Hypothalamus (tissue), 51 donors: ENCODE results near the gene CCDC167.
A peak's percentile ranks its signal among the peaks of the same experiment; 100 is the strongest.

Experiments used
- DNase-seq, 51 donors: peaks; one replicate each; lab custom pipeline; 2025; lab: John Stamatoyannopoulos, UW

Gene CCDC167

GRCh38 chr6:37499433-37500293 is at the start of gene CCDC167:
TSS of gene CCDC167 (minus strand) at chr6:37499893. CDS start at chr6:37499863, 30 bp downstream.
- DNase-seq = peak; percentile 65 to 96 (median 89)

DNA sequence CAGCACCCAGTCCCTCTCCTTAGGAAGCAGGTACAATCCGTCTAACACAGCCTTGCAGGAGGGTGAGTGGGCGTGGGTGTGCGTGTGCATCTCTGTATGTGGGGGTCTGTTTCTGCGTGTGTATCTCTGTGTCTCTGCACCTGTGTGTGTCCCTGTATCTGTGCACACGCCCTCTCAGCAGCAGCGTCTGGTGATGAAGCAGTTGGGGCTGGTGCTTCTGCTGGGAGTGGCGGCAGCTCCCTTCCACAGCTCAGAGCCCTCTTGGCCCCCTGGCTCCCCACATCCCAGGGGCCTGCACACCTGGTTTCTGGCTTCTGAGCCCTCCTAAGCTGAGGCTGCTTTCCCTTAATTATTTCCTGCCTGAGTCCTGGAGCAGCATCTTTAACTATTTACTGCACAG is 49.5 kb upstream of the CCDC167 start:
- no peak for DNase-seq

DNA sequence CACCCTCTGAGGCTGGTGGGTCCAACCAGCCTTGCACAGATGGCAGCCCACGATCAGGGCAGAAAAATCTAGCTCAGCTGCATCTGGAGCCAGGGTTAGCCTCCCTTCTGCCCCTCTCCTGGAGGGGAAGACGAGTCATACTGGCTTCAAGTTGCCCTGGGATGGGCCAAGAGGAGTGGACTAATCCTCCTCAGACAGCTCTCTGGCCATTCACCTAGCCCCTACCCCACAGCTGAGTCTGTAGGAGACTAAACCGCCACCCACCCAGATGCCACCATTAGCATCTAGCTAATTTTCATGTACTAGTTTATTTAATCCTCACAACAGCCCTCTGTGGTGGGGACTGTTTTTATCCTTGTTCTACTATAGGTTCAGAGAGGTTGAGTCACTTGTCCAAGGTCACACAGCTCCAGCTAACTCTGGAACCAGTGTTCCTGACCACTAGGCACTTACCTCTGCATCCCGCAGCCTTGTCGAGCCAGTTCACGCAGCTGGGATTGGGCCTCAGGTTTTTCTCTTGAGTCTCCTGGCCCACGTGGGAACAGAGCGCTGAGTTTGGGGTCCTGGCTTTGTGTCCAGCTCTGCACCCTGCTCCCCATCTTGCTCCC is 48.5 kb upstream of the CCDC167 start:
- DNase-seq = no peak

- DNase-seq = peak in 8 of 51 donors; percentile 6 to 27 (median 10)
These were observed 47.9 kb upstream of the CCDC167 start for GRCh38 chr6:37547564-37548061.

GRCh38 chr6:37546141-37546871 is 46.6 kb upstream of the CCDC167 start:
- DNase-seq = no peak

- no peak for DNase-seq
These were observed 44.8 kb upstream of the CCDC167 start for GRCh38 chr6:37544530-37544929.

DNA sequence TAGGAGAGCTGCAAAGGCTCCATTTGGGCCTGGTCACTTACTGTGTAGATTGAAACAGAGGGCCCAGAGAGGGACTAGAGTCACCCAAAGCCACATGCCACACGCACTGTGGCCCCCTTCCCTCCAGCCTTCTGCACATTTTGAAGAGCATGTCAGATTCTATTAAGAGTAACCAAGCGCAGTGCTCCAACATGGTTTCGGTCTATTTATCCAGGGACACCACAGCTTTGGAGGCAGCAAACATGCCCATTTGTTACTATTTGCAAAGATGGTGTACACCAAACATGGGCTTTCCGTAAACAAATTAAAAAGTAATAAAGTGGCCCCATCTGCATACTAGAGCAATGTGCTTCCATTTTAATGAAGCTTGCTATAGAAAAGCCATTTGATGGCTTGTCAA is 43.7 kb upstream of the CCDC167 start:
- DNase-seq = no peak

DNA sequence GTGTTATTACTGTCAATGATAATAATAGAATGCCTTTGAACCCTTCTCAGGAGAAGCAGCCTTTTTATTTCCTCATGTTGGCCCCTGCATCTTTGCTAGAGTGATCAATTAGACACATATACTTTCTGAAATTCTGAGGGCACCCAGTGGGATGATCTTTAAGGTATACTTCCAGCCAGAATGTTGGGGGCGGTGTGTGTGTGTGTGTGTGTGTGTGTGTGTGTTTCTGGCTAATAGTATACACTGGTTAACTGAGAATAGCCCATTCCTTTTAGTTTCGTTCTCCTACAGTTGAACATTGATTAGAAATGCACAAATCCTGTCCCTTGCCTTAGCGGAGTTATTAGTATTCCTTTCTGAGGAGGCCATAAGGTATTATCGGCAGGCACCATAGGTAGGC is 41.7 kb upstream of the CCDC167 start:
- no peak for DNase-seq

DNA sequence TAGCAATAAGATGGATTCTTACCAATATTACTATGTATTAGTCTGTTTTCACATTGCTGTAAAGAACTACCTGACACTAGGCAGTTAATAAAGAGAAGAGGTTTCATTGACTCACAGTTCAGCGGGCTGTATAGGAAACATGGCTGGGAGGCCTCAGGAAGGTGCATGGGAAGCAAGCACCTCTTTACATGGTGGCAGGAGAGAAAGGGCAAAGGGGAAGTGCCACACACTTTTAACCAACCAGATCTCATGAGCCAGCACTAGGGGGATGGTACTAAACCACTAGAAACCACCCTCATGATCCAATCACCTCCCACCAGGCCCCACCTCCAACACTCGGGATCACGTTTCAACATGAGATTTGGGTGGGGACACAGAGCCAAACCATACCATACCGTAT is 40.7 kb upstream of the CCDC167 start:
- DNase-seq = no peak

GRCh38 chr6:37540029-37540352 is 40.3 kb upstream of the CCDC167 start:
- no peak for DNase-seq

DNA sequence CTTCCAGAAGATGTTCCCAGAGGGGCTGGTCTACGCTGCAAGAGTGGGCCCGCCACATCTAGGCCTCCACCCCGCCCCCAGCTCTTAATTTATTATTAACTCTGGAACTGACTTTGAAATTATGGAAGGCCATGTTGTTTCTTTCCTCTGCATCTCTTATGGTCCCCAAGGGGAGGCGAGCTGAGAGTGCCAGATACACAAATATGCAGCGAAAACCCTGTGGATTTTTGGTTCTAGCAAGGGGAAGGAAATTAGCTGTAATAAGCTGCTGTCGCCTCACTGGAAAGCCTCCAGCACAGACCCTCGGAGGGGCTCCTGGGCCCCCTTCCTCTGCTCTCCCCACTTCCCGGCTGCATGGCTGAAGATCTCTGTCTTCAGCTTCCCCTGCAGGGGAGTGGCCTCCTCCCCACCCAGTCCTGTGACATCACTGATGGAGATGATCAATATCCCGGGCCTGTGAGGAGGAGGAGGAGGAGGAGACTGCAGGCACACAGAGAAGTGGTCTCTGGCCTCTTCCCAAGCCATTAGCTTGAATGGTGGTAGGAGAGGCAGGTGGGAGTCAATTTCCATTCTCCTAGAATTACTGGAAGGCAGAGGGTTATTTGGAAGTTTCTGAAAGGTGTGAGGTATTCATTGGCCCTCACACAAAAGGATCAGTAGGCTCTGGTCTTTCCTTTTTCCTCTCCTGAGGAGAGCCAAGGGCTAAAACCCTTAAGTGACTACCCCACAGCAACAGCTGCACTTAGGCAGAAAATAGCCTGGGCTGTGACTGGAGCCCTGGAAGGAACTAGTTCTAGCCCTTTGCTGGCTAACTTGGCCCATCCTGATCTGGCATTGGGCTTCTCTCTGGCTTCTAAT is 39.7 kb upstream of the CCDC167 start:
- DNase-seq = no peak

GRCh38 chr6:37538107-37538506 is 38.4 kb upstream of the CCDC167 start:
- DNase-seq = no peak

- DNase-seq = no peak
These were observed 37.9 kb upstream of the CCDC167 start for GRCh38 chr6:37537548-37537947.

- peak in 1 of 51 donors; percentile 30 for DNase-seq
These were observed 36.9 kb upstream of the CCDC167 start for GRCh38 chr6:37536491-37537190.

GRCh38 chr6:37535759-37536490 is 36.2 kb upstream of the CCDC167 start:
- peak in 4 of 51 donors; percentile 12 to 52 (median 32) for DNase-seq

DNA sequence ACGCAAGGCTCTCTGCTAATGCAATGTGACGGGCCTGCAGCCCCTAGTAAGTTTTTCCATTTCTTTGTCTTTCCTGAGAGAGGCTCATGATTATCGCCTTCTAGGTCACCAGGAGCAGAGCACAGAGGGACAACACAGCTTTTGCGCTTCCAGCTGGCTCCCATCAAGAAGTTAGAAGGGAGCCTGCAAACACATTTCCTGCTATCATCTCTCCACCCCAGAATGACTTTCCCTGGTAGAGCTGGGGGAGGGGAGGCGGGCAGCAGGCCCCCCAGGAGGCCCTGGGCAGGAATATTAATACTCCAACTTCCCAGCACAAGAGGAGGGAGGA is 35.7 kb upstream of the CCDC167 start:
- DNase-seq = no peak

- no peak for DNase-seq
These were observed 35.2 kb upstream of the CCDC167 start for GRCh38 chr6:37534893-37535292.

- no peak for DNase-seq
These were observed 32.4 kb upstream of the CCDC167 start for GRCh38 chr6:37532122-37532521.

- DNase-seq = no peak
These were observed 31.8 kb upstream of the CCDC167 start for GRCh38 chr6:37531437-37532036.
